Measurements from ENCODE around the gene LRRK1.

Gene LRRK1

GRCh38 chr15:100948430-100948762, 29.2 kb downstream of the LRRK1 start:
- in situ Hi-C loops (cut with MboI; ENCODE audit: low pct_unique_long_range_greater_than_20kb, low sequenced_read_pairs, unreplicated experiment) = no loop called here

GRCh38 chr15:100949691-100950090, 30.5 kb downstream of the LRRK1 start:
- TF ChIP-seq CTCF (IDR thresholded peaks at IDR 0.05; ENCODE audit: extremely low read depth, insufficient read depth, missing control alignments) = no peak
- DNase-seq (ENCODE audit: low spot score) = no peak
- in situ Hi-C loops (cut with MboI; ENCODE audit: low pct_unique_long_range_greater_than_20kb, low sequenced_read_pairs, unreplicated experiment) = no loop called here

More at GRCh38 chr15:100948430-100948762, 29.2 kb downstream of the LRRK1 start:
- TF ChIP-seq CTCF (IDR thresholded peaks at IDR 0.05; ENCODE audit: extremely low read depth, insufficient read depth, missing control alignments) = no peak
- DNase-seq (ENCODE audit: low spot score) = no peak

- in situ Hi-C loops (cut with MboI; ENCODE audit: low pct_unique_long_range_greater_than_20kb, low sequenced_read_pairs, unreplicated experiment) = no loop called here
- DNase-seq (ENCODE audit: low spot score) = no peak
- TF ChIP-seq CTCF (IDR thresholded peaks at IDR 0.05; ENCODE audit: extremely low read depth, insufficient read depth, missing control alignments) = no peak
Measured at GRCh38 chr15:100951965-100952364, 32.8 kb downstream of the LRRK1 start.

- in situ Hi-C loops (cut with MboI; ENCODE audit: low pct_unique_long_range_greater_than_20kb, low sequenced_read_pairs, unreplicated experiment) = no loop called here
- no peak for TF ChIP-seq CTCF (IDR thresholded peaks at IDR 0.05; ENCODE audit: extremely low read depth, insufficient read depth, missing control alignments)
- DNase-seq (ENCODE audit: low spot score) = no peak
Measured at GRCh38 chr15:100952566-100952965, 33.4 kb downstream of the LRRK1 start.

- DNase-seq (ENCODE audit: low spot score) = no peak
- in situ Hi-C loops (cut with MboI; ENCODE audit: low pct_unique_long_range_greater_than_20kb, low sequenced_read_pairs, unreplicated experiment) = no loop called here
- TF ChIP-seq CTCF (IDR thresholded peaks at IDR 0.05; ENCODE audit: extremely low read depth, insufficient read depth, missing control alignments) = no peak
Measured at GRCh38 chr15:100958326-100959065, 39.3 kb downstream of the LRRK1 start.

GRCh38 chr15:100959066-100960050, 40.2 kb downstream of the LRRK1 start:
- TF ChIP-seq CTCF (IDR thresholded peaks at IDR 0.05; ENCODE audit: extremely low read depth, insufficient read depth, missing control alignments) = no peak
- DNase-seq (ENCODE audit: low spot score) = no peak
- in situ Hi-C loops (cut with MboI; ENCODE audit: low pct_unique_long_range_greater_than_20kb, low sequenced_read_pairs, unreplicated experiment) = no loop called here
